GM12891 (cell line): ENCODE results near the gene SLC26A11.

ENCODE experiments used
- POLR2A ChIP-seq: IDR thresholded peaks from 2 replicates; pipeline ENCODE4 v1.6.1; 2011; ENCODE audit warnings: low read depth, low read length, control low read depth
- POLR2AphosphoS5 ChIP-seq: IDR thresholded peaks from 2 replicates; pipeline ENCODE4 v1.6.1; 2011; ENCODE audit warnings: low read depth, low read length, control low read depth
- SPI1 ChIP-seq: IDR thresholded peaks from 2 replicates; pipeline ENCODE4 v1.6.1; 2011; ENCODE audit warnings: low read depth, low read length, control low read depth

- TF ChIP-seq POLR2A, result no peak
- no peak for TF ChIP-seq POLR2AphosphoS5
- no peak for TF ChIP-seq SPI1
Measured at GRCh38 chr17:80180192-80180591, 40.0 kb upstream of the SLC26A11 start.
